Endothelial cell of umbilical vein (primary cell): ENCODE measurements around the gene AIG1. TPM values are rescaled to one million over a fixed set of nuclear protein-coding genes. Genes with fewer than 3 reads are reported as not detected.

ENCODE experiments used
- BruUV-seq: library from RNA; stranded (reverse); fragments of 400-500 nt; replicated peaks from 2 replicates; lab custom pipeline; 2021; lab: Mats Ljungman, UMichigan
- CTCF ChIA-PET: fragments of 300-600, 350-600 bp; sonication (Branson Sonifier 250); formaldehyde crosslinking; loops from one replicate; lab custom pipeline; 2021; ENCODE audit warnings: antibody characterized with exemption, inconsistent platforms; lab: Charles Lee
- POLR2A ChIA-PET: fragments of 300-600, 350-600 bp; sonication (Branson Sonifier 250); formaldehyde crosslinking; loops from one replicate; lab custom pipeline; 2021; ENCODE audit warnings: antibody characterized with exemption, inconsistent platforms; lab: Charles Lee
- DNase-seq: peaks from one replicate; pipeline ENCODE4 v3.0.0-alpha.2; 2011; ENCODE audit warnings: low read depth, low spot score
- FAIRE-seq: peaks from 2 replicates; lab custom pipeline; 2011; peaks lifted over from hg19 to GRCh38; lab: Jason Lieb, UNC
- H2AFZ ChIP-seq: 2 replicates; pipeline ENCODE4 v1.6.0; 2012; ENCODE audit warnings: low read depth, low read length, control low read depth, inconsistent platforms
- H3K27ac ChIP-seq: 2 replicates; pipeline ENCODE4 v1.5.1; 2011; ENCODE audit warnings: low read depth, mild to moderate bottlenecking, control low read depth, low read length, moderate library complexity; ENCODE audit not compliant: insufficient read depth
- H3K27me3 ChIP-seq, 2 experiments: 2 replicates each; pipeline versions ENCODE4 v1.6.0 to v1.6.1; 2011; ENCODE audit warnings: low read length in 2 of 2, mixed read lengths in 1 of 2; ENCODE audit not compliant: control insufficient read depth in 2 of 2, insufficient read depth in 2 of 2
- H3K36me3 ChIP-seq, 2 experiments: 2 replicates in 1 of 2; 3 replicates in 1 of 2; pipeline ENCODE4 v1.5.1; 2011; ENCODE audit warnings: low read length in 2 of 2, mild to moderate bottlenecking in 1 of 2, moderate library complexity in 1 of 2; ENCODE audit not compliant: control insufficient read depth in 2 of 2, insufficient read depth in 2 of 2; ENCODE audit errors: extremely low read depth in 1 of 2
- H3K4me1 ChIP-seq: 3 replicates; pipeline ENCODE4 v1.5.1; 2011; ENCODE audit warnings: mild to moderate bottlenecking, low read length; ENCODE audit not compliant: control insufficient read depth, insufficient read depth; ENCODE audit errors: extremely low read depth
- H3K4me2 ChIP-seq: 2 replicates; pipeline ENCODE4 v1.6.1; 2011; ENCODE audit warnings: low read length, control low read depth, mixed read lengths; ENCODE audit not compliant: insufficient read depth
- H3K4me3 ChIP-seq, 3 experiments: fragments of 200-600 bp in 1 of 3; sonication (generic), shearing (Covaris generic) in 1 of 3; replicated peaks in 1 of 3; 2 replicates each; pipeline ENCODE4 v1.5.1; 2011 to 2016; ENCODE audit warnings: control low read depth in 3 of 3, low read length in 3 of 3, mild to moderate bottlenecking in 2 of 3, inconsistent platforms in 1 of 3, low read depth in 1 of 3, moderate library complexity in 1 of 3; ENCODE audit not compliant: insufficient read depth in 1 of 3
- H3K79me2 ChIP-seq: 2 replicates; pipeline ENCODE4 v1.6.0; 2012; ENCODE audit warnings: low read length, inconsistent platforms; ENCODE audit not compliant: control insufficient read depth, insufficient read depth
- H3K9ac ChIP-seq: replicated peaks from 2 replicates; pipeline ENCODE3; 2011; ENCODE audit warnings: low read length, control low read depth; ENCODE audit not compliant: insufficient read depth; ENCODE audit errors: extremely low read depth
- H3K9me1 ChIP-seq: replicated peaks from 3 replicates; pipeline ENCODE4 v1.6.0; 2011; ENCODE audit warnings: mild to moderate bottlenecking, low read length; ENCODE audit not compliant: control insufficient read depth, insufficient read depth; ENCODE audit errors: extremely low read depth
- H3K9me3 ChIP-seq: replicated peaks from 2 replicates; pipeline ENCODE4 v1.5.1; 2012; ENCODE audit warnings: low read length, inconsistent platforms; ENCODE audit not compliant: control insufficient read depth, insufficient read depth
- H4K20me1 ChIP-seq: replicated peaks from 2 replicates; pipeline ENCODE3; 2011; ENCODE audit warnings: mild to moderate bottlenecking, low read length; ENCODE audit not compliant: control insufficient read depth, insufficient read depth; ENCODE audit errors: extremely low read depth
- CTCF ChIP-seq, 2 donors: IDR thresholded peaks; 1 replicate in 1 of 2; 2 replicates in 1 of 2; pipeline ENCODE4 v1.5.1; 2011; ENCODE audit warnings: low read length in 2 of 2, mild to moderate bottlenecking in 2 of 2, moderate library complexity in 2 of 2, control low read depth in 1 of 2, inconsistent platforms in 1 of 2, low read depth in 1 of 2; ENCODE audit not compliant: insufficient read depth in 1 of 2; ENCODE audit errors: extremely low read depth in 1 of 2
- EZH2 ChIP-seq: IDR thresholded peaks from 2 replicates; pipeline ENCODE4 v1.6.1; 2012; ENCODE audit warnings: borderline replicate concordance, low read depth, mild to moderate bottlenecking, moderate library complexity, low read length, inconsistent platforms; ENCODE audit not compliant: severe bottlenecking
- FOS ChIP-seq: IDR thresholded peaks from 2 replicates; pipeline ENCODE4 v1.6.1; 2011; ENCODE audit warnings: mild to moderate bottlenecking, low read length, moderate library complexity, borderline replicate concordance; ENCODE audit not compliant: insufficient read depth
- GATA2 ChIP-seq: IDR thresholded peaks from 2 replicates; pipeline ENCODE4 v1.7.0; 2011; ENCODE audit warnings: low read depth, mild to moderate bottlenecking, moderate library complexity, mixed read lengths, low read length; ENCODE audit not compliant: insufficient read length, insufficient read depth
- JUN ChIP-seq: IDR thresholded peaks from 2 replicates; pipeline ENCODE4 v1.6.1; 2011; ENCODE audit warnings: borderline replicate concordance, low read depth; ENCODE audit not compliant: insufficient read length, insufficient read depth
- MYC ChIP-seq: IDR thresholded peaks from one replicate; pipeline ENCODE4 v1.6.1; 2011; ENCODE audit warnings: mild to moderate bottlenecking, low read depth, low read length
- POLR2A ChIP-seq: IDR thresholded peaks from 2 replicates; pipeline ENCODE4 v1.6.1; 2012; ENCODE audit warnings: low read depth, mild to moderate bottlenecking, control low read depth, low read length
- POLR2AphosphoS5 ChIP-seq: IDR thresholded peaks from 2 replicates; pipeline ENCODE4 v1.6.1; 2012; ENCODE audit warnings: low read depth, mild to moderate bottlenecking, control low read depth, low read length, moderate library complexity; ENCODE audit not compliant: insufficient read depth
- dilution Hi-C: fragments of 300-500 bp; cut with MboI; formaldehyde crosslinking; loops from one replicate; pipeline ENCODE4 v1.15.0; 2019; ENCODE audit warnings: low sequenced_read_pairs; ENCODE audit not compliant: extremely low pct_ligation_motif_present
- intact Hi-C: fragments of 100-400 bp; cut with micrococcal nuclease; formaldehyde crosslinking; loops from one replicate; pipeline ENCODE4 v1.10.0; 2022
- polyA plus RNA-seq, 4 experiments: library from polyadenylated mRNA; depleted of rRNA in 3 of 4; stranded (reverse) in 3 of 4; unstranded in 1 of 4; fragments of >200 nt; gene quantifications; 2 replicates each; pipeline versions ENCODE4 v1.2.1 to v1.2.3, GENCODE V29; 2011 to 2012; ENCODE audit warnings: missing spikeins in 1 of 4
- total RNA-seq: library from RNA; stranded (reverse); gene quantifications from 2 replicates; pipeline ENCODE4 v1.2.3, GENCODE V29; 2021
- TF ChIP-seq, protein P1 (sequence below): IDR thresholded peaks from 2 replicates; pipeline ENCODE4 v1.6.1; 2011; ENCODE audit not compliant: insufficient read depth, insufficient read length

The AIG1 gene
- total and polyA plus RNA-seq, 2 donors (not counting 3 experiments of a cell fraction or from before 2014, with no cell fraction given) = 17.7 to 22.7 TPM

DNA sequence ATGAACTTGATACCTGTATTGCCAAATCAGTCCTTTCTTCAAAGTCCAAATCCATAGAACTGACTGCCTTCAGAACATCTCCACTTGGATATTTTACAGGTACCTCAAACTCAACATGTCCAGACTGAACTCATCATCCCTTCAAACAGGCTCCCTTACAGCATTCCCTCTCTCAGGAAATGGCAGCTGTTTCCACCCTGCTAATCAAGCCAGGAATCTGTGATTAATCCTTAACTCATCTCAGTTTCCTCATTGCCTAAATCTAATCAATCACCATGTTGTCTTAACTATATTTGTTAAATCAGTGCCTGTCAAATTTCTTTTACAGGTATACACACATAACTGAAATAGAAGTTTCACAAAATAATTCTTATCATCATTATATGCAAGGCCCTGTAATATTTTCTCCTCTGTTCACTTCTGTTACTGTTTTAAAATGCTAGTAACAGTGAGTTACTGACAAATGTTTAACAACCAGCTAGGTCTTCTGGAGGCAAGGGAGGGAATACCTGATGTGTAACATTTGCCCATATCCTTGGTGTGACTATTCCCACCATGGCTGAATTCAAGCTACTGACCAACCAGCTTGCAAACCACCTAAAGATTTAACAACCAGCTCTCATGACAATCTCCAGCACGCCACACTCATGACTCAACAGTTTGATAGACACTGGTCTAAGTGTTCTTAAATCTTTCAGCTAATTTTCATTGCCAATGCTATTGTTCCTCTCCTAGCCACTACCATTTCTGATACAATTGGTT, 264.9 kb downstream of the AIG1 start:
- Histone ChIP-seq H3K4me3 (no peak overlapping the region), H2AFZ (no peak overlapping the region), H3K9me1 (no peaks in the 10 kb centered on the region), H4K20me1 (no peaks in the 10 kb centered on the region), H3K9me3 (no peaks in the 10 kb centered on the region), H3K4me2 (peak overlapping the region; percentile 46), H3K9ac (no peak overlapping the region), H3K27me3 (no peaks in the 10 kb centered on the region), H3K27ac (peak overlapping the region; percentile 33), H3K79me2 (no peaks in the 10 kb centered on the region), H3K4me1 (peaks cover 14% of the 10 kb centered on the region), H3K36me3 (no peaks in the 10 kb centered on the region)
- peak; percentile 82 for DNase-seq
- ChIA-PET POLR2A (no interaction called here), CTCF (interaction anchor here (1.0 to 1.7 kb wide), 5 partner anchors 9 to 101 kb away, joined by 3 to 13 read pairs (median 3); no protein-coding TSS in a partner anchor)
- dilution Hi-C loops (no loop called here), intact Hi-C loops (loop anchor here (5.0 kb wide), 1 partner anchor 103 kb away; no protein-coding TSS in a partner anchor)
- peak; percentile 61 for FAIRE-seq
- no TSS peak for BruUV-seq
- peak; percentile 86 for TF ChIP-seq FOS
- TF ChIP-seq GATA2 = peak; percentile 99
- TF ChIP-seq EZH2 = no peak
- TF ChIP-seq, protein P1, sequence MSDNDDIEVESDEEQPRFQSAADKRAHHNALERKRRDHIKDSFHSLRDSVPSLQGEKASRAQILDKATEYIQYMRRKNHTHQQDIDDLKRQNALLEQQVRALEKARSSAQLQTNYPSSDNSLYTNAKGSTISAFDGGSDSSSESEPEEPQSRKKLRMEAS = no peak
- TF ChIP-seq POLR2AphosphoS5 = peak; percentile 70
- TF ChIP-seq POLR2A = peak; percentile 18
- TF ChIP-seq MYC = no peak
- TF ChIP-seq JUN = peak; percentile 66
- TF ChIP-seq CTCF (IDR thresholded peaks at IDR 0.05; ENCODE audit: extremely low read depth in 1 of 2, insufficient read depth in 1 of 2, low read depth in 1 of 2, low read length in 2 of 2) = no peak
